ENCODE measurements around the gene HTR3A. TPM values are rescaled to one million over a fixed set of nuclear protein-coding genes. Genes with fewer than 3 reads are reported as not detected.

Gene HTR3A
- total and polyA plus RNA-seq, 2 donors (not counting 1 experiment from before 2014, with no cell fraction given), result not detected

GRCh38 chr11:113984781-113985180 is 9.9 kb downstream of the HTR3A start:
- Histone ChIP-seq H3K9me3 (ENCODE audit: control insufficient read depth, insufficient read depth, low read depth, low read length) (no peaks in the 10 kb centered on the region), H3K79me2 (ENCODE audit: control insufficient read depth, insufficient read depth, low read length) (no peaks in the 10 kb centered on the region), H3K4me2 (ENCODE audit: extremely low read depth, insufficient read depth, low read length) (no peak overlapping the region), H3K9ac (ENCODE audit: insufficient read depth, low read length) (no peak overlapping the region), H3K4me3 (replicated peaks in 1 of 4; ENCODE audit: control extremely low read depth in 1 of 4, insufficient read depth in 1 of 4, low read depth in 3 of 4, low read length in 4 of 4) (no peak overlapping the region), H2AFZ (ENCODE audit: low read length) (no peak overlapping the region), H4K20me1 (ENCODE audit: control insufficient read depth, extremely low read depth, insufficient read depth, low read length) (no peaks in the 10 kb centered on the region), H3K4me1 (ENCODE audit: control insufficient read depth, extremely low read depth, insufficient read depth, low read length) (no peaks in the 10 kb centered on the region), H3K27ac (ENCODE audit: insufficient read depth, low read length) (no peak overlapping the region), H3K36me3 (ENCODE audit: control insufficient read depth, insufficient read depth, low read length) (no peaks in the 10 kb centered on the region), H3K27me3 (ENCODE audit: control insufficient read depth, insufficient read depth, low read length) (no peaks in the 10 kb centered on the region)
- no peak for TF ChIP-seq EZH2 (IDR thresholded peaks at IDR 0.05; ENCODE audit: low read length, missing control alignments)
- TF ChIP-seq CTCF (conservative IDR thresholded peaks at IDR 0.05 in 1 of 2, IDR thresholded peaks at IDR 0.05 in 1 of 2; ENCODE audit: low read depth in 1 of 2, low read length in 2 of 2), result no peak
- no peak for DNase-seq (ENCODE audit: low read depth in 2 of 2)

- Histone ChIP-seq H3K4me3 (replicated peaks in 1 of 4; ENCODE audit: control extremely low read depth in 1 of 4, insufficient read depth in 1 of 4, low read depth in 3 of 4, low read length in 4 of 4) (no peak overlapping the region), H3K36me3 (ENCODE audit: control insufficient read depth, insufficient read depth, low read length) (no peaks in the 10 kb centered on the region), H3K27ac (ENCODE audit: insufficient read depth, low read length) (no peak overlapping the region), H3K27me3 (ENCODE audit: control insufficient read depth, insufficient read depth, low read length) (no peaks in the 10 kb centered on the region), H4K20me1 (ENCODE audit: control insufficient read depth, extremely low read depth, insufficient read depth, low read length) (no peaks in the 10 kb centered on the region), H3K79me2 (ENCODE audit: control insufficient read depth, insufficient read depth, low read length) (no peaks in the 10 kb centered on the region), H3K9ac (ENCODE audit: insufficient read depth, low read length) (no peak overlapping the region), H3K9me3 (ENCODE audit: control insufficient read depth, insufficient read depth, low read depth, low read length) (no peaks in the 10 kb centered on the region), H3K4me1 (ENCODE audit: control insufficient read depth, extremely low read depth, insufficient read depth, low read length) (no peaks in the 10 kb centered on the region), H2AFZ (ENCODE audit: low read length) (no peak overlapping the region), H3K4me2 (ENCODE audit: extremely low read depth, insufficient read depth, low read length) (no peak overlapping the region)
- TF ChIP-seq CTCF (conservative IDR thresholded peaks at IDR 0.05 in 1 of 2, IDR thresholded peaks at IDR 0.05 in 1 of 2; ENCODE audit: low read depth in 1 of 2, low read length in 2 of 2), result no peak
- TF ChIP-seq EZH2 (IDR thresholded peaks at IDR 0.05; ENCODE audit: low read length, missing control alignments), result no peak
- no peak for DNase-seq (ENCODE audit: low read depth in 2 of 2)
These were observed 11.0 kb downstream of the HTR3A start for GRCh38 chr11:113985906-113986305.

- Histone ChIP-seq H3K4me1 (ENCODE audit: control insufficient read depth, extremely low read depth, insufficient read depth, low read length) (no peaks in the 10 kb centered on the region), H3K4me2 (ENCODE audit: extremely low read depth, insufficient read depth, low read length) (no peak overlapping the region), H3K9ac (ENCODE audit: insufficient read depth, low read length) (no peak overlapping the region), H3K4me3 (replicated peaks in 1 of 4; ENCODE audit: control extremely low read depth in 1 of 4, insufficient read depth in 1 of 4, low read depth in 3 of 4, low read length in 4 of 4) (no peak overlapping the region), H3K36me3 (ENCODE audit: control insufficient read depth, insufficient read depth, low read length) (no peaks in the 10 kb centered on the region), H4K20me1 (ENCODE audit: control insufficient read depth, extremely low read depth, insufficient read depth, low read length) (no peaks in the 10 kb centered on the region), H2AFZ (ENCODE audit: low read length) (no peak overlapping the region), H3K27ac (ENCODE audit: insufficient read depth, low read length) (no peak overlapping the region), H3K27me3 (ENCODE audit: control insufficient read depth, insufficient read depth, low read length) (no peaks in the 10 kb centered on the region), H3K9me3 (ENCODE audit: control insufficient read depth, insufficient read depth, low read depth, low read length) (no peaks in the 10 kb centered on the region), H3K79me2 (ENCODE audit: control insufficient read depth, insufficient read depth, low read length) (no peaks in the 10 kb centered on the region)
- DNase-seq (ENCODE audit: low read depth in 2 of 2), result no peak
- TF ChIP-seq CTCF (conservative IDR thresholded peaks at IDR 0.05 in 1 of 2, IDR thresholded peaks at IDR 0.05 in 1 of 2; ENCODE audit: low read depth in 1 of 2, low read length in 2 of 2) (no peak), EZH2 (IDR thresholded peaks at IDR 0.05; ENCODE audit: low read length, missing control alignments) (no peak)
These were observed 11.6 kb downstream of the HTR3A start for GRCh38 chr11:113986351-113987140.
